T-helper 2 cell (primary cell): ENCODE results near the gene SLC16A13.
A peak's percentile ranks its signal among the peaks of the same experiment; 100 is the strongest.
"Not testable (repeated sequence)": the region's sequence is repeated elsewhere in the genome, so short reads cannot be mapped to it uniquely, and the experiment has no call there.

Source experiments
- DNase-seq, 5 experiments: peaks; one replicate each; pipeline versions ENCODE4 v3.0.0 to v3.0.0-alpha.2; 2012 to 2022
- total RNA-seq, 2 donors: gene quantifications; one replicate each; lab custom pipeline; 2026; lab: John Stamatoyannopoulos, UW

SLC16A13 gene
- total RNA-seq = 1.2 to 2.0 reads per million in 2 donors

DNA sequence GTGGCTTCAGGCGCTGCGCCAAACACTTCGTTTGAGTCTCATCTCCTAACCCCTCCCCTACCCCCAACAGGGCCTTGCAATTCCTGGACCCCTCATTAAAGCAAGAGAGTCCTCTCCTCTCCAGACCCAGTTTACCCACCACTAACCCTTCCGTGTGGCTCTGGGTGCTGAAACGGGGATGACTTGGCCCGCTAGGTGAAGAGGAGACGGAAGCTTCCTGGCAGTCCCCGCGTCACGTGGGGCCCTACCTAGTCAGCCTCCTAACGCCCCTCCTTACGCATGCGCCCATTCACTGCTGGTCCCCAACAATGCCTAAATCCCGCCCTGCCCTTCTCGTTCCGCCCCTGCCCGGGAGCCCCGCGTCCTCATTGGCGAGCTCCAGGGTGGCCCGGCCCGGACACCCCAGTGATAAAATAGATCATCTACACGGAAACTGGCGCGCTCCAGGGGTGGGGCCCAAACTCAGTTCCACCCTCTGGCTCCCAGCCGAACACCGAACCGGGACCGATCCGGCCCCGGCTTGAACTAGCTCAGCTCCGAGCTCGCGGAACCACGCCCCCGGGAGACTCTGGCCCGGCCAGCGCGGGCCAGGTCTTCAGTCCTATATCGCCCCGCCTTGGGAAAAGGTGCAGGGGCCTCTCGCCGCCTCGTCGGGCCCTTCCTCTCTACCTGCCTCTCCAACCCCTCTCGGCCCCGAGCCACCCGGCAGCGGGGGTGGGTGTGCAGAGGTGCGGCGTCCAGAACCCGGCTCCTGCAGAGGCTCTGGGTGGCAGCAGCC lies at the start of gene SLC16A13:
Gene SLC16A13, plus strand, starts transcription at position 425 of the 778 bp plus-strand sequence. CDS start 368 bp downstream, outside the sequence.
- peak; percentile 95 to 99 (median 98) for DNase-seq

GRCh38 chr17:6986676-6987075 lies 49.1 kb upstream of the SLC16A13 start:
- DNase-seq = no peak

- no peak for DNase-seq
Observed at GRCh38 chr17:6989779-6990178, 46.0 kb upstream of the SLC16A13 start.

GRCh38 chr17:6993613-6994056 lies 42.2 kb upstream of the SLC16A13 start:
- not testable (repeated sequence) for DNase-seq

DNA sequence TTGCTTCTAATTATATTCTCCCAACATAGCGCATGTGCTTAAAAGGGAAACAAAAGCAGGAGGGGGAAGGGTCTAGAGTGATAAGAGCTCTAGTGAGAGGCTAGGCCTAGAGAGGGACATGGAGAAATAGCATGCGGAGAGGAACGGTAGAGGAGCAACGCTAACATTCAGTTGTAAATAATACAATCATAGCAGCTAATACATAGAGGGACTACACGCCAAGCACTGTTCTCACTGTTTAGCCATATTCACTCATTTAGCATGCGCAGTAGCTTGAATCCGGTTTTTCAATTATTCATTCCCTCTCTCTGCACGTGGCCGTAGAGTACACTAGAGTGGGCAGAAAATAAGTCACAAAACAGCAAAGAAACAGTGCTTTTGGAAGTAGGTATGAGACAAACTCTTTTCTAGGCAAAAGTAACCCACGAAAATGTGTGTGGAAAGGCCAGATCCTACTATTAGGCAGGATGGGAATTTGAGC lies 41.7 kb upstream of the SLC16A13 start:
- DNase-seq = no peak

GRCh38 chr17:6994666-6995256 lies 41.1 kb upstream of the SLC16A13 start:
- no peak for DNase-seq

- no peak for DNase-seq
Observed at GRCh38 chr17:6995500-6996255, 40.1 kb upstream of the SLC16A13 start, which contains the start of gene ALOX12. ALOX12 (plus strand) TSS chr17:6996049; CDS start chr17:6996118, 69 bp downstream.

DNA sequence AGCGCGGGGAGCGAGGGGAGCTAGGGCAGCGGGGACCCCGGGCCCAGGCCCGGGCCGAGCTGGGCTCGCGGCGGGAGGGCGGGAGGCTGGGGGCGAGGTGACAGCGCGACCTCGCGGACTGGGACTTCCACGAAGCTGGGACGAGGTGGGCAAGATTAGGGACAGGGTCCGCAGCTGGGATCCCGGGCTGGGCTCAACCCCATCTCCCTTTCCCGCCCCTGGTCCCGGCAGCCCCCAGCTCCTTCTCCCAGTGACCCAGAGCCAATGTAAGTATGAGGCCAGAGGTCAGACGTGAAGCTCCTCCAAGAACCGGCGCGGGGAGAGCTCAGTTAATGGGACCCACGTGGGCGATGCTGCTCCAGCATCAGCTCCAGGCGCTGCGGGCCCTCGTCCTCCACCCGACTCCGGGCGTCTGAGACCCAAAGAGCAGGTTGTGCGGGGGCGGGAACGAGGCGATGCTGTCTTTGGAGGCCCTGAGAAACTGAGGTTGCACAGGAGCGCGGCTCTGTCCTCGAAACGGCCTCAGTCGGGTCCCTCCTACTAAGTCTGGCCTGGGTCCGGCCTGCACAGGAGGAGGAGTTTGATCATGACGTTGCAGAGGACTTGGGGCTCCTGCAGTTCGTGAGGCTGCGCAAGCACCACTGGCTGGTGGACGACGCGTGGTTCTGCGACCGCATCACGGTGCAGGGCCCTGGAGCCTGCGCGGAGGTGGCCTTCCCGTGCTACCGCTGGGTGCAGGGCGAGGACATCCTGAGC lies 39.4 kb upstream of the SLC16A13 start:
- DNase-seq = no peak

- no peak for DNase-seq
Observed at GRCh38 chr17:6997171-6997570, 38.6 kb upstream of the SLC16A13 start.

GRCh38 chr17:6998855-6999508 lies 36.8 kb upstream of the SLC16A13 start:
- no peak for DNase-seq

DNA sequence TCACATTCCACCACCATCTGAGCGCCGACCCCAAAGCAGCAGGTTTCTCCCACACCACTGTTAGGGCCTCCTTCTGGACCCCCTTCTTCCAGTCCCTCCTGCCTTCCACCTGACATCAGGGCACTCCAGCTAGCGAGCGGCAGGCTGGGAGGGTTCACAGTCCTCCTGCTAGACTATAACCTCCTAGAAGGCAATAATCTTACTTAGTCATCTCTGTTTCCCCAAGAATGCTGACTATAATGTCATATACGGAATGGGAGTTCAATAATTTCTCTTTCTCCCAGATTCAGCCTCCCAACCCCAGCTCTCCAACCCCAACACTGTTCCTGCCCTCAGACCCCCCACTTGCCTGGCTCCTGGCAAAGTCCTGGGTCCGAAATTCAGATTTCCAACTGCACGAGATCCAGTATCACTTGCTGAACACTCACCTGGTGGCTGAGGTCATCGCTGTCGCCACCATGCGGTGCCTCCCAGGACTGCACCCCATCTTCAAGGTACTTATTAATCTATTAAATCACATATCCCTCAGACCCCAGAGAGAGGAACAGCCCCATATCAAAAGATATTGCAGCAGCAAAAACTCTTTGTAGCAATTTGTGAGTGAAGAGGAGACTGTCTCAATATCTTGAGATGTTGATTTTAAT lies 34.4 kb upstream of the SLC16A13 start:
- peak in 3 of 5 experiments; percentile 34 to 43 (median 35) for DNase-seq

- DNase-seq = no peak
Observed at GRCh38 chr17:7002288-7003047, 33.3 kb upstream of the SLC16A13 start.

GRCh38 chr17:7003745-7004144 lies 32.1 kb upstream of the SLC16A13 start:
- DNase-seq = no peak

DNA sequence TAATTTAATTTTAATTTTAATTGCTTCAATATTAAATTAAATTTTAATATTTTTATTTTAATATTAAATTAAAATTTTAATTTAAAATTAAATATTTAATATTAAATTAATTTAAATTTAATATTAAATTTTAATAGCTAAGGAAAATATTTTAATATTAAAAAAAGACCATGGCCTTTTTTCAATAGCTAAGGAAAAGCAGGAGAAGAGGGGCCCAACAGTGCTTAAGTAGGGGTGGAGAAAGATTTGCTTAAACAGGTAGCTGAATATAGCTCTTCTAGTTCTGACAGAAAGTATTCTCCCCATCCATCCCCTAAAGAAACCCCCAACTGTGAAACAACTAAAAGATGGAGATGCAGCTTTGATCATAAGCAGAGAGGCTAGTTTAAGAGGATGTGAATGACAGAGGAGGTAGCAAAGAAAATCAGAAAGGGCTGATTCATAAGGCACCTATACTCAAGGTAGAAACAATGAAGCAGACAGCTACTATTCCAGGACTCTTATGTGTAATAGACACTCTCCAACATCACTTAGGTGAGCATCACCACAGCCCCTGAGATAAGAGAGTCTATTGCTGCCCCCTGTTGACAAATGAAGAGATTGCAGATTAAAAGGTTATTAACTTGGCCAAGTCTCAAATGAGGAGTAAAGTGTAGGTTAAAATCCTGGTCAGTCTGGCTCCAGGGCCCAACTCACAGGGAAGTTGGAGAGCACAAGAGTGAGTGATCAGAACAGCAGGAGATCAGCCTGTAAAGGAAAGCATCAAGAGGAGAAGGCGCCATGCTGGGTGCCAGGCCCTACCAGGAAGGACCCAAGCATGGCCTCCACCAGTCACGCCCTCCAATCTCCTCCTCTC lies 31.2 kb upstream of the SLC16A13 start:
- DNase-seq = peak in 2 of 5 experiments; percentile 54 to 76

DNA sequence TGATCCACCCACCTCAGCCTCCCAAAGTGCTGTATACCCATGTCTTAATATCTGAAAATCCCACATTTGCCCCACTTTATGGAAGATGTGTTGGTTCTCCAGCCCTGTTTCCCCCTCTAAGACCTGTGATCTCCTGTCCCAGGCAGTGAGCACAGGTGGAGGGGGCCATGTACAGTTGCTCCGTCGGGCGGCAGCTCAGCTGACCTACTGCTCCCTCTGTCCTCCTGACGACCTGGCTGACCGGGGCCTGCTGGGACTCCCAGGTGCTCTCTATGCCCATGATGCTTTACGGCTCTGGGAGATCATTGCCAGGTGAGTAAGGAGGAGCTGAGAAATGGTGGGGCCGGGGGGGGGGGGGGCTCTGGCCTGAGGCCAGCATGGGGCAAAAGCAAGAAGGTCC lies 30.1 kb upstream of the SLC16A13 start:
- DNase-seq = no peak

- no peak for DNase-seq
Observed at GRCh38 chr17:7007143-7007542, 28.7 kb upstream of the SLC16A13 start.

- DNase-seq = no peak
Observed at GRCh38 chr17:7010523-7010922, 25.3 kb upstream of the SLC16A13 start.

GRCh38 chr17:7011415-7011814 lies 24.4 kb upstream of the SLC16A13 start:
- DNase-seq = no peak

GRCh38 chr17:7011942-7012254 lies 23.9 kb upstream of the SLC16A13 start:
- DNase-seq = no peak
